Effector CD4-positive, alpha-beta T cell (primary cell): ENCODE data around the gene RGS3.
"Not testable (repeated sequence)": the region's sequence is repeated elsewhere in the genome, so short reads cannot be mapped to it uniquely, and the experiment has no call there.

Experiments
- DNase-seq: peaks from one replicate; pipeline ENCODE4 v3.0.0-alpha.2; 2020

RGS3 gene

DNA sequence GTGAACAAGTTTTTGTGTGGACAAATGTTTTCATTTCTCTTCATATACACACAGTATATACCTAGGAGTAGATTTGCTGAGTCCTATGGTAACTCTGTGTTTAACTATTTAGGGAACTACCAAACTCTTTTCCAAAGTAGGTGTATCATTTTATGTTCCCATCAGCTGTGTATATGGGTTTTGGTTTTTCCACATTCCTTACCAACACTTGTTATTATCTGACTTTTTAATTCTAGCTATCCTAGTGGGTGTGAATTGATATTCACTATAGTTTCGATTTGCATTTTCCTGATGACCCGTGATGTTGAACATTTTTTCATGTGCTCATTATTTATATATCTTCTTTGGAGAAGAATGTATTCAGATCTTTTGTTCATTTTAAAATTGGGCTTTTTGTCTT lies 3.7 kb downstream of the RGS3 start:
- DNase-seq = no peak

DNA sequence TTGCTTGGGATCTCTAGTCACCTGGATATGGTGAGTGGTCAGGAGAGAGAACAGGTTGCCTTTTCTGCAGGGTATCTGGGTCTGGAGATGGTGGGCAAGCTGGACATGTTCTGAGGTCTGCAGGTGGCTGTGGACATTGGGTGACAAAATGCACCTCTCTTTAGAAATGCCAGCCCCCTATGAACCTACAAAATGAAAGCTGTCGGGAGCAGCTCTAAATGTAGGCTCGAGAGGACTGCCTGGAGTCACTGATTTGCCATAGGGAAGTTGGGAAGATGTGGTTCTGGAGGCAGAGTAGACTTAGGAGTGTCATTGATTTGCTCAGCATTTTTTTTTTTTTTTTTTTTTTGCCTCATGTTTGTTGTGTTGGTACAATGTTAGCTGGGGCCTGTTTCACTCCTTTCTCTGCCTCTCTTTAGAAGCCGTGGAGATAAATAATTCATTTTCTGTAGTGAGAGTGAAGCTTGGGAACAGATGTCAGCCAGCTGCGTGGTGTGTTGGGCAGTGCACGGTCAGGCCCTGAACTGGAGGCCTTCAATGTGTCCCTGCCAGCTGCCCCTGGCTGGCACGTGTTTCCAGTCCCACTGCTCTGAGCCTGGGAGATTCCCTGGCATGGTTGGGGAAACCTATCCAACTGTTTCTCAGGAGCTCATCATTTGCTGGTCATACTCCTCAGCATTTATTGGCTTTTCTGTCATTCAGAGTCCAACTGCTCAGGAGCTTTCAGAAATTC lies 5.4 kb downstream of the RGS3 start:
- DNase-seq = no peak

DNA sequence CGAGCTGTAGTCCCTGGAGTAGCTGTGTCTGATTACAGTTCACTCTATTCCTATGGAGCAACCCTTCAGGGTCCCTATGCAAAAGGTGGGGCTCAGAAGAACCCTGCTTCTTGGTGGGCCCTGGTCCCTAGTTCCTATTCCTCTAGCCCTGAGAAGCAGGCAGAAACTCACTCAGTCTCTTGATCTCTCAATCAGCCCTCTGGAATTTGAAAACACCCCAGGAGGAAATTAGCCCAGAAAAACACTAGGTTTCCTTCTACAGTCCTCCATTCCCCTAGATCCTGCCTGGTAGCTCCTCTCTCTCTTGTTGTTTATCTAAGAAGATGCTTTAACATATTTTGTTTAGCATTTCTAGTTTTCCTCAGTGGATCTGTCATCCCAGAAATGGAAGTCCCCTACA lies 7.6 kb downstream of the RGS3 start:
- DNase-seq = no peak

DNA sequence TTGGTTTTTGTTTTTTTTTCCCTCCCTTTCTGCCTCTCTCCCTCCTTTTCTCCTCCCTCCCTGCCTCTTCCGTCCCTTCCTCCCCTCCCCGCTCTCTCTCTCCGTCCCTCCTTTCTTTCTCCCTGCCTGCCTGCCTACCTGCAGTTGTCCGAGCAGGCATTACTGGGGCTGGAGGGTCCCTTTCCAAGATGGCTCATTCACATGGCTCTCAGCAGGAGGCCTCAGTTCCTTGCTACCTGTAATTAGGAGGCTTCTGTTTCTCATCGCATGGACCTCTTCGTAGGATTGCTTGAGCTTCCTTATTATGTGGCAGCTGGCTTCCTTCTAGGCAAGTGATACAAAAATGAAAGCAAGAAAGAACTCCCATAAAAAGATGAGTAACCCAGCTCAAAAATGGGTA lies 8.0 kb downstream of the RGS3 start:
- no peak for DNase-seq

DNA sequence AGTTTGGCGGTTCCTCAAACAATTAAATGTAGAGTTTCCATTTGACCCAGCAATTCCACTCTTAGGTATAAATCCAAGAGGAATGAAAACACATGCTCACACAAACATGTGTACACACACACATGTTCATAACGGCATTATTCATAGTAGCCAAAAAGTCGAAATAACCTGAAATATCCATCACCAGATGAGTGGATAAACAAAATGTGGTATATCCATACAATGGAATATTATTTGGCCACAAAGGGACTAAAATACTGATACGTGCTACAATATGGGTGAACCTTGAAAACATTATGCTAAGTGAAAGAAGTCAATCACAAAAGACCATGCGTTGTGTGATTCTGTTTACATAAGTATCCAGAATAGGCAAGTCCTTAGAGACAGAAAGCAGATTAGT lies 8.7 kb downstream of the RGS3 start:
- DNase-seq = no peak

DNA sequence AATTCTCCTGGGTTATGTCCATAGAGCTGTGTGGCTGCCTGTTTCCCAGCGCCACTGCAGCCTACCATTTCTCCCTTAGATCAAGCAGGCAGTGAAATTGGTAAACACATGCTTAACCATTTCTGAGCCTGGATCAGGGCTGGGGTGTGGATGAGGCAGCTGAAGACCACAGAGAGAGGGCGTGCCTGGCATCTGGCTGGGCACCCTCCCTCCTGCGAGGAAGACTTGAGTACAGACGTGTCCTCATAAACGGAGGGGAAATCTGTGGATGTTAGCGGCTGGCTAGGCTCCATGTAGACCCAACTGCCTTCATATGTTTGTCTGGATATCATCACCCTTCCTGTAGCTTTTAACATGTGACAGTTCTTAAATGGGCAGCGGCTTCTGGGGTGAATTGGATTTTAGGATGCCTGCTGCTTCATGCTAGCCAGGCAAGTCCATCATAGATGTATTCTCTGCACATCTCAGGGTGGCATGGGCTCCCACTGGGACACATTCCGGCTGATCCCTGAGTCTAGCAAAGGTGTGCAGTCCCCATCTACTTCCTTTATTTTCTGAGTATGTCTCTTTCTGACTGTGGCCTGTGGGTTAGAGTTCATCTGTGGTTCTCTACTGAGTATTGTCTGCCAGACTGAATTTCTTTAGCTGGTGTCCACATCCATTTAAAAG lies 11.0 kb downstream of the RGS3 start:
- no peak for DNase-seq

DNA sequence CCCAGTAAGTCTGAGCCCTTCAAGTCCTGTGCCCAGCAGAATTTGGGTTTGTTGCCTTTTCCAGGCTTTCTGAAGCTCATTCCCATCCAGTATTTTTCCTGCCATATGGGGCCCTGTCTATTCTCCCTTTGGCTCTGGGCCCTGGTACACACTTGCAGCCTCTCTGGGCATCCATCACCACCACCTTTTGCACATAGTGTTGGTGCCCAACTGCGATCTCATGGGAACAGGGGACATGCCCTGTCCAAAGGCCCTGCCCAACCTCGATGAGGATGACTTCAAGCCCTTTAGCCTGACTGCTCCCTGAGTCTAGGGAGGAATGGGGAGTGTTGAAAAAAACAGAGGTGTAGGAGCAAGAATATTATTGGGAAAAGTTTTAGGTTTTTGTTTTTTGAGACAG lies 11.5 kb downstream of the RGS3 start:
- DNase-seq = no peak

DNA sequence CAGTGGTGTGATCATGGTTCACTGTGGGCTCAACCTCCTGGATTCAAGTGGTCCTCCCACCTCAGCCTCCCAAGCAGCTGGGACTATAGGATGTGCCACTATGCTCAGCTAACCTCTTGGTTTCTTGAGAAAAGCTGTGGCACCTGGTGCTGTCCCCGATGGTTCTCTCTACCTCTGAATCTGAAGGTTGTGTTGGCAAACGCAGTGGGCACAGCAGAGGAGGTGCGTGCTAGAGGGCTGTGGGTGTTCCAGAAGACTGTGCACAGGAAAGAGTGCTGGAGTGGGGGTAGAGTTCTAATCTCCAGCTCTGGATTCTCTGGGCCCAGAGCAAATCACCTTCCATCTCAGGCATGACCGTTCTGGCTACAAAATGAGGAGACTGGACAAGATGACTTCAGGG lies 12.5 kb downstream of the RGS3 start:
- DNase-seq = no peak

DNA sequence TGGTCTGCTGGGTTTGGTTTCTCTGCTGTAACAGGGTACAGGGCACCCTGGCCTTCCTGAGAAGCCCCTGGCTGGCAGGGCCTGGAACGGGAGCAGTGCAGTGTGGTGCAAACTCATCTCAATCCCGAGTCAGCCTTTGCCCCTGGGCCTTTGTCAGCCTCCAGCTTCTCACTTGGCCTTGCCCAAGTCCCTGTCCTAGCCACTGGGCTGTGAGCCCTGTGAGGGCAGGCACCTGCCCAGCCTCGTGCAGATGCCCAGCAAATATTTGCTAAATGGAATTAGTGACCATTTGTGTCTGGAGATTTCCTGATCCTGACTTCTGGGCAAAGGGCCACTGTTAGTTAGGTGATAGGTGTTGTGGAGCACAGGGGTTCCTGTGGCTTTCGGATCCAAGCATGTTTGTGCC lies 13.0 kb downstream of the RGS3 start:
- DNase-seq = no peak

DNA sequence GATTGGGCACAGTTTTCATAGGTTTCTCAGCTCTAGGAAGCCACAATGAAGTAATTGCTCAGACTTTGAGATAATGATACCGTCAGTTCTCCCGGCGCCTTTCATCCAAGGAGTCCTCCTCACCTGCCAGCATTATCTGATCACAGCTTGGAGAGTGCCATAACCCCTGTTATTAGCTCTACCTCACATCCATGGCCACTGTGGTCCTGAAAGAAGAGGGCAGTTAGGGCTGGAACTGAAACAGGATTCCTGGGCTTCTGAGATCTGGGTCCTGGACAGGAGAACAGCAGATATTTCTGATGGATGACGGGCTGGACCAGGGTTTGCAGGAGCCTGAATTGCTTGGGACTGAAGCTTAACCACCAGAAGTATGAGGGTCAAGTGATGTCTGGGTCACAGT lies 13.5 kb downstream of the RGS3 start:
- DNase-seq = no peak

DNA sequence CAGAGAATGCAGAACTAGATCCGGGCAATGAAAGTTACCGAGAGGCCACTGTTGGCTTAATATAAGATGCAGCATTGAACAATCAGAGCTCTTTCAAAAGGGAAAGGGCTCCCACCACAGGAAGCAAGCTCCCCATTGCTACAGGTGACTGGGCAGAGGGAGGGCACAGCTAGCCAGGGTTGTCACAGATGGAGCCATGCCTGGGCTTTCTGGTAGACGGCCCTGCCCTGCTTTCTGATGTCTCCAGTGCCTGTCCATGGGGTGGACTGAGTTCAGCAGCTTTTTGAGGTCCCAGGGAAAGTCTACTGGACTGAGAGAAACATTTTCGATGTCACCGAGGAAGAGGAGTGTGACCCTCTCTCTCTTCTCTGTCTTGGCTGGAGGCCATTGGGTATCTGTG lies 14.1 kb downstream of the RGS3 start:
- no peak for DNase-seq

DNA sequence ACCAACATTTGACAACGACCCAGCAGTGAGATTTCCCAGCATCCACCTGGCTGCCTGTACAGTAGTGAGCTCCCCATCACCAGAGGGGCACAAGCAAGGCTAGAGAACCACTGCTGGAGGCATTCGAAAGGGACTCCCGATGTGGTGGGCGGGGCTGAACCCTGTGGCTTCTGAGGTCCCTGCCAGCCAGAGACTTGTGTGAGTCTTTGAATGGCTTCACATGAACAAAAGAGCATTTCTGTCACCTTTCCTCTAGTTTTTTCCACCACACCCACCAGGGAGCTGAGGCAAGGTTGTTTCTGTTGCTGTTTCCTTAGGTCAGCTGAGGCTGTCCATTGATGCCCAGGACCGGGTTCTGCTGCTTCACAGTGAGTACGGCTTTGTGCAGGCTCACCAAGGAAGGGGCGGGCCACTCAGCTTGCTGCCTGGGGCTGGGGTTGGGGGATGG lies 15.7 kb downstream of the RGS3 start:
- DNase-seq = no peak

DNA sequence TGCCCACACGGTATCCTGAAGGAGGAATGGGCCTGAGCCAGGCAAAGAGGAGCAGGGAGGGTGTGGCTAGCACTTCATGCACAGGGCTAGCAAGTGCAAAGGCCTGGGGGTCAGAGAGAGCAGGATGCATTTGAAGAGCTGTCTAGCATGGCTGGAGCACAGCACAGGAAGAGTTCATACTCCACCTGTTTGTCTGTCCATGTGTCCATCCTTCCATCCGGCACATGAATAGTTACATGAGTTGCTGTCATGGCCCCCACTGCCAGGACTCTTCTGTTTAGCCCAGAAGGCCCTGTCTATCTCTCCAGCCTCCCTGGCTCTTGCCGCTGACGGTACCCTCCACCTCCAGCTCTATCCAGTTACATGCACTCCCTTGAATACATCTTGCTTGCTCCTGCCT lies 17.1 kb downstream of the RGS3 start:
- DNase-seq = no peak

DNA sequence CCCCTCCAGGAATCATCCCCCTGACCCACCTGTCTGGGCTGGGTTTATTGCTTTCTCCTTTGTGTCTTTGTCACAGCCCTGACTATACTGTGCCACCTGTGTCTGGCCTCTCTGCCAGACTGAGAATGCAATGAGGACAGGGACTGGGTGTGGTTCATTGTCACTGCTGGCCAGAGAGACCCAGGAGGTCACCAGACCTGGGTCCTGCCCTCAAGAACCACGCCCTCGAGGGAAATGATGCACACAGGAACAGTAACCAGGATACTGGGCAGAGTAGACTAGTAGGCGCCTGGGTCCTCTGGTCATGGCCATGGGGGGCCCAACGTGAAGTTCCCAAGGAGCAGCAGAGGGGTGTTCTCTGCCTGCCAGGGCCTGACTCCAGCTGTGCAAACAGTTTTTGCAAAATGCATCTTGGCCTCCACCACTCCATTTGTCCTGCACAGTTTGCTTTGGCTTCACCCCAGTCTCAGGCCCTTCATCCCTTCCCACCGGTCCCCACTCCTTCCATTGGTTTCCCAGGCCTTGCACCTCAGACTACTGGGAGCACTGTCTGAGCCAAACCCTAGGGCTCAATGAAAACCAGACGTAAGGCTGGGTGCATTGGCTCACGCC lies 17.8 kb downstream of the RGS3 start:
- DNase-seq = no peak

DNA sequence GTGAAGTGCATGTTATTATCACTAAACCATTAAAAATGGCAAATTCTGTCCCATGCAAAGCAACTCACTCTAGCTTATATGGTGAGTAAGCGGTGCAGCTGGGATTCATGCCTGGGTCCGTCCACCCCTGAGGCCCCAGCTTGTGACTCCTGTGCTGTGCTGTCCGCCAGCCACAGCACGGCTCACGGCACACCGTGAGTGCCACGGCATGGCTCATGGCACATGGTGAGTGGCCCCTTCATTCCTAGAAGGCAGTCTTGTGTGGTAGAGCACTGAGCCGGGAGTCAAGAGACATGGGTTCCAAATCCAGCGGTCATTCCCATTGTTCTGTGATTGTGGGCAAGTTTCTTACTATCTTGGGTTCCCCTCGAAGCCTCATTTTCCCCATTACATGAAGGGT lies 18.8 kb downstream of the RGS3 start:
- DNase-seq = no peak

DNA sequence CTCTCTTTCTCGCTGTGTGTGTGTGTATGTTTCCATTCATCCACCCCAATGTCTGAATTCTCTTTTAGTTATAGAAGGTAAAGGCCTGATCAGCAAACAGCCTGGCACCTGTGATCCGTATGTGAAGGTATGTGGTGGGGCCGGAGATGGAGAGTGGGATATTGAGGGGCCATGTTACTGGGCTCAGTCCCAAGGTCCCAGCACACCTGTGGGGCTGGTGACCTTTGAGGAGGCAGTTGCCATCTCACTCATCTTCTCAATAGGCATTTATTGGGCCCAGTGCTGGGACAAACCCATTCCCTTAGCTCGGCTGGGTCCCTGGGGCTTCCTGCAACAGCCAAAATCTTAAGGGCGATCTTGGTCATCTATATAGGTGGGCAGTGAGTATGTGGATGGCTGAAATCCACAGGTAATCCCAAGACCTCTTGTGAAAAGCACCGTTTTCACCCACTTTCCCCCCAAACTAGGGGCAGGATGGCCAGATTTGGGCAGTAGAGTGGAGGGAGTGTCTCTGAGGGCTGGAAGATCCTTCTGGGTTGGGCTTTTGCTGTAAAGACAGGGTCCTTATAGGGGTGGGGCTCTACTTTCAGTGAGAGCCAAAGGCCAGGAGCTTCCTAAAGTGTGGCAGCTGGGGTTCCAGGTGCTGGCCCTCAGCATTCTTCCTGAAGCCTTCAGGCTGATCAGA lies 19.6 kb downstream of the RGS3 start:
- DNase-seq = no peak

DNA sequence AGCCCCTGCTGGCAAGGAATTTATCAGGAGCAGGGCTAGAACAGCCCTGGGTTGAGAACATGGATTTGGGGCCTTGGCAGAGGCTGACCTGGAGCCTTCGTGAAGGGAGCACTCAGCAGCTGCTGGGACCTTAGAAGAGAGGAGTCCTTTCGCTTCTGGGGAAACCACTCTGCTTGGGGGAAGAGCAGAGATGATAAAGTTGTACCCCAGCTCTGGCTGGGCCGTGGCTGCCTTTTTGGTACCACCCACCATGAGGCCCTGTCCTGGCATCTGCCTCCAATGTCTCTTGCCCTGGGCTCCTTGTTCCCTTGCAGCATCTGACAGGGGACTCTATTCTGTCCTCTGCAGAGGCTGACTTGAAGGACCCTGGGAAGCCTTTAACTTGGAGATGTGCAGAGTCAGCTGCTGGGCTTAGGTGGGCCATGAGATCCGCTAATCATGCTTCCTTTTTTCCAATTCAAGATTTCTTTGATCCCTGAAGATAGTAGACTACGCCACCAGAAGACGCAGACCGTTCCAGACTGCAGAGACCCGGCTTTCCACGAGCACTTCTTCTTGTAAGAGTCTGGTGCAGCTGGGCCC lies 20.2 kb downstream of the RGS3 start:
- DNase-seq = no peak

DNA sequence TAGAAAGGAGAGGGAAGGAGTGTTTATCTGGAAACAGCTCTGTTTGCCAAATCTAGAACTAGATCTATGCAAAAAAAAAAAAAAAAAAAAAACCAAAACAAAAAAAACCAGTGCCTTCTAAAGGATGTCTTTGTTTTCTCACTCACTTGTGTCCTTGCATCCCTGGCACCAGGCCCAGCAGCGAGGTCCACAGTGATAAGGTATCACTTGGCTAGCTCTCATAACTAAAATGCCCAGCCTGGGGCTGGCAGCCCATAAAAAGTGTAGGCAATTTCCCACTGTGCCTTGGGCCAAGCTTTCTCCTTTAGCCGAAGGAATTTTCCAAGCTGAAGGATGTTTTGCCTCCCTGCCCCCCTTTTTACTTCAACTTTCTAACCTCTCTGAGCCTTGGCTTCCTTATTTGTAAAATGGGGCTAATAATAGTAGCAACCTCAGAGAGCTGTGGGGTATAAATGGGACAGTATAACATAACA lies 20.8 kb downstream of the RGS3 start:
- no peak for DNase-seq

DNA sequence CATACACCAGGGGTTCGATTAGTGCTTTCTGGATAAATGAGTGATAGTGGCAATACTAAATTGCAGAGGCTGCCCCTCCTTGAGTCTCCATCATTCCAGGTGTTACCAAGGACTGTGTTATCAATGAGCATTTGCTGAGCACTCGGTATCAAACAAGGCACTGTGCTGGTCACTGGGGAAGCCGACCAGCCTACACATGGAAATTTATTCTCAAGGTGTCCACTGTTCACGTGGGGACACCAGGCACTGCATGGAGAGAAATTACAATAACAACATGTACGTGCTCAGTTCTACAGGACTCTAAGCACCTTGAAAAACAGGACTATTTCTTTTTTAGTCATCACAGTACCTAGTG lies 22.2 kb downstream of the RGS3 start:
- no peak for DNase-seq

DNA sequence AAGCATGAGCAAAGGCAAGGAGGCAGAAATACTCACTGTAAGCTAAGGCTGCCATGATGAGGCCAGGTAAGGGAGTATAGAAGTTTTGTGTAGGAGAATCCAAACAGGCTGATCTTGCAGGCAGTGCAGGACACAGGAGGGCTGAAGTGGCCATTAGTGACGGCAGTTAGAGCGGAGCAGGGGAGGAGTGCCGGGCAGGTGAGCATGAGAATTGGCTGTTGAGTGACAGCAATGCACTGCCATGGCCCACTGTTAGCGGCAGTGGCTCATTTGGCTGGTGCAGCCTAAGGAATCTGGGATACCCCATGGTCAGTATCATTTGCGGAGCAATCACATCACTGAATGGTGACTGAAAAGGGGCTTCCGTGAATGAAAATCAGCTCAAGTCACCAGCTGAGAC lies 22.8 kb downstream of the RGS3 start:
- no peak for DNase-seq

DNA sequence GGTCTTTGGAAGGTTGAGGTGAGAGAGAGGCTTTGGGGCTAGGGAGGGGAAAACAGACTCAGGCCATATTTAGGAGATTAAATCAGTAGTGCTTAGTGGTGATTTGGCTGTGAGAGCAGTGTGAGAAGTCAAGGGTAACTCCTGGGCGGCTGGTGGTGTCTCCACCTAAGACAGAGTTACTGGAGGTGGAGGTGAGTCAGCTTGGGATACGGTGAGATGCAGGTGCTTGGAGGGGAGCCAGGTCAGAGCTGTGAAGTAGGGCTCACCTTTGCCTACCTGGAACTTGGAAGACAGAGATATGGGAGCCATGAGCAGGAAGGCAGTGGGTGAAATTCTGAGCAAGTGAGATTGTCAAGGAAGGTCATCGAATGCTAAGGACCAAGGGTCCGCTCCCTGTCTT lies 24.5 kb downstream of the RGS3 start:
- no peak for DNase-seq

DNA sequence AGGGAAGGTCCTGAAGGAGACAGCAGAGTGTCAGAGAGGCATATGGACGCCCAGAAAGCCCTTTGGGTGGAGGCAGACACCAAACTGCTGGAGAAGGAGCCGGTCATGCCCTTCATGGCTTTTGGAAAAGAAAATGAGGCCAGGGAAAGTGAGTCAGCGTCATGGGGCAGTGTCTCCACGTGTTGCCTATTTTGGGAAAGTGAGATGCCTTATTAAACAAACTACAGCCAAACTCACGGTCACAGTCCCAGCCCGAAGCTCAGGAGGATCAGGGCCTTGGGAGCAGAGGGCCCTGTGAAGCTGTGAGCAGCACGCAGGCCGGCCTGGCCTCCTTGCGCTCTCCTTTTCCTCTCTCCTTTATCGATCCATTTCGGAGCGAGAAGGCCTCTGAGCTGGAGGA lies 25.0 kb downstream of the RGS3 start:
- no peak for DNase-seq

DNA sequence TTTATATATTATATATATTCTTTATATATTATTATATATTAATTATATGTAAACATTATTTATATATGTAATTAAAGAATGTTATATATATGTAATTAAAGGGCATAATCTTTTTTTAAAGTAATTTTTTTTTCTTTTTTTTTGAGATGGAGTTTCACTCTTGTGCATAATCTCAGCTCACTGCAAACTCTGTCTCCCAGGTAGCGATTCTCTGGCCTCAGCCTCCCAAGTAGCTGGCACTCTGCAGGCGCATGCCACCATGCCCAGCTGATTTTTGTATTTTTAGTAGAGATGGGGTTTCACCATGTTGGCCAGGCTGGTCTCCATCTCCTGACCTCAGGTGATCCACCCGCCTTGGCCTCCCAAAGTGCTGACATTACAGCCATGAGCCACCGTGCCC lies 27.6 kb downstream of the RGS3 start:
- DNase-seq = not testable (repeated sequence)
